Stomach (tissue), 4 donors: Measurements from ENCODE around the gene LTA4H.

ENCODE experiments used
- CTCF ChIP-seq, 7 experiments: fragments of 450-650 bp in 4 of 7; fragments of 200-600 bp in 3 of 7; sonication (generic) in 3 of 7; IDR thresholded peaks; one replicate each; pipeline ENCODE4 v1.5.1; 2016 to 2019; ENCODE audit warnings: antibody characterized with exemption in 7 of 7, control low read depth in 2 of 7, mild to moderate bottlenecking in 1 of 7
- POLR2A ChIP-seq, 4 donors: fragments of 450-650 bp; IDR thresholded peaks; one replicate each; pipeline ENCODE4 v1.6.1; 2016; ENCODE audit warnings: antibody characterized with exemption in 4 of 4, control low read depth in 2 of 4, mild to moderate bottlenecking in 1 of 4, moderate library complexity in 1 of 4

- TF ChIP-seq CTCF (IDR thresholded peaks at IDR 0.05), result no peak
- no peak for TF ChIP-seq POLR2A (IDR thresholded peaks at IDR 0.05)
These were observed 9.1 kb downstream of the LTA4H start for GRCh38 chr12:96026331-96026730.
